ENCODE measurements around the gene BSG.
"Not testable (repeated sequence)": the region's sequence is repeated elsewhere in the genome, so short reads cannot be mapped to it uniquely, and the experiment has no call there.

The BSG gene

DNA sequence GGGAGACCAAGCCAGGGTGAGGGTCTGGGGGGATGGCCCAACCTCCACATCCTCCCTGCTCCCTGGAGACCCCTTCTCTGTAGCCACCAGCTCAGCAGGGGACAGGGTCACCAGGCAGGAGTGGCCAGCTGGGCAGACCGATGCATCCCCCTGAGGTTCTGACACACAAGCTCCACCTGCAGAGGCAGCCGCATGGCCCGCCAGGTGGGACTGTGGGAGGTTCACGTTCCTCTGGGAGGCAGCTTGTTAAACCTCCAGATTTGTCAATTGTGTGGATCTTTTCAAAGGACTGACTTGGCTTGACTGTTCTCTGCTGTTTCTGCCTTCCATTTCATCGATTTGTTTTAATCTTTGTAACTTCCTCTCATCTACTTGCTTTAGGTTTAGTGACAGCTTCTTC, 52.9 kb downstream of the BSG start:
- H3K27me3 ChIP-seq (ENCODE audit: insufficient read depth, low read depth, severe bottlenecking): no peaks in the 10 kb centered on the region
- no peak overlapping the region for H3K27ac ChIP-seq
- H3K36me3 ChIP-seq: peaks cover 57% of the 10 kb centered on the region
- DNase-seq: no peak
- TF ChIP-seq CTCF (IDR thresholded peaks at IDR 0.05; ENCODE audit: low read depth, low read length): no peak
- no peaks in the 10 kb centered on the region for H3K9me3 ChIP-seq (ENCODE audit: severe bottlenecking)
- H3K4me3 ChIP-seq (ENCODE audit: low read depth, low read length): no peak overlapping the region

GRCh38 chr19:626566-626965, 54.2 kb downstream of the BSG start:
- not testable (repeated sequence) for H3K9me3 ChIP-seq (ENCODE audit: severe bottlenecking); H3K27me3 ChIP-seq (ENCODE audit: insufficient read depth, low read depth, severe bottlenecking); H3K4me3 ChIP-seq (ENCODE audit: low read depth, low read length); DNase-seq; H3K27ac ChIP-seq
- H3K36me3 ChIP-seq: peaks cover 64% of the 10 kb centered on the region

DNA sequence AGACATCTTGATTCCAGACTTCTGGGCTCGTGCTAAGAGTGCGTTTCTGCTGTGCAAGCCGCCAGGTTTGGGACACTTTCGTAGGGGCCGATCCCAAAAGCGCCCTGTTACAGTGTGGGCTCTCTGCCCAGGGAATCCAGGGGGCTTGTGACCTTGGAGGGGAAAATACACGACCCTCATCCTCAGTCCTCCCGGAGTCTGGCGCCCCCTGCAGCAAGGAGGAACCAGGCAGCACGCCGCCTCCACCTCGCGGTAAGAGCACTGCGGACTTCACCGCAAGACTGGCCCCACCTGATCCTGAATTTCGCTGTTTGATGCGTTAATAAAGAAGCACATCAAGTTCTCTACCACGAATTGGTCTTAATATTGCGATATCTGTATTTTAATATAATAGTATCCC, 55.8 kb downstream of the BSG start:
- DNase-seq: peak; percentile 45
- H3K27ac ChIP-seq: no peak overlapping the region
- H3K36me3 ChIP-seq: peaks cover 52% of the 10 kb centered on the region
- H3K4me3 ChIP-seq (ENCODE audit: low read depth, low read length): no peak overlapping the region
- no peaks in the 10 kb centered on the region for H3K27me3 ChIP-seq (ENCODE audit: insufficient read depth, low read depth, severe bottlenecking)
- no peaks in the 10 kb centered on the region for H3K9me3 ChIP-seq (ENCODE audit: severe bottlenecking)
- peak; percentile 82 for TF ChIP-seq CTCF (IDR thresholded peaks at IDR 0.05; ENCODE audit: low read depth, low read length)

GRCh38 chr19:629515-629914, 57.1 kb downstream of the BSG start:
- peaks cover 43% of the 10 kb centered on the region for H3K36me3 ChIP-seq

GRCh38 chr19:629961-630714, 57.7 kb downstream of the BSG start:
- TF ChIP-seq CTCF (IDR thresholded peaks at IDR 0.05; ENCODE audit: low read depth, low read length): peak; percentile 15; the same call in 1 of the 2 replicates
- no peaks in the 10 kb centered on the region for H3K9me3 ChIP-seq (ENCODE audit: severe bottlenecking)
- H3K36me3 ChIP-seq: peaks cover 38% of the 10 kb centered on the region
- 0 out of 2 replicates have a peak overlapping the region, but pooled peaks have one; percentile 13 for H3K27ac ChIP-seq
- H3K27me3 ChIP-seq (ENCODE audit: insufficient read depth, low read depth, severe bottlenecking): no peaks in the 10 kb centered on the region
- DNase-seq: no peak
- H3K4me3 ChIP-seq (ENCODE audit: low read depth, low read length): no peak overlapping the region

More at GRCh38 chr19:629515-629914, 57.1 kb downstream of the BSG start:
- H3K27me3 ChIP-seq (ENCODE audit: insufficient read depth, low read depth, severe bottlenecking); H3K4me3 ChIP-seq (ENCODE audit: low read depth, low read length); H3K9me3 ChIP-seq (ENCODE audit: severe bottlenecking): not testable (repeated sequence)
- peak overlapping the region; percentile 65 for H3K27ac ChIP-seq
- peak; percentile 74 for DNase-seq

DNA sequence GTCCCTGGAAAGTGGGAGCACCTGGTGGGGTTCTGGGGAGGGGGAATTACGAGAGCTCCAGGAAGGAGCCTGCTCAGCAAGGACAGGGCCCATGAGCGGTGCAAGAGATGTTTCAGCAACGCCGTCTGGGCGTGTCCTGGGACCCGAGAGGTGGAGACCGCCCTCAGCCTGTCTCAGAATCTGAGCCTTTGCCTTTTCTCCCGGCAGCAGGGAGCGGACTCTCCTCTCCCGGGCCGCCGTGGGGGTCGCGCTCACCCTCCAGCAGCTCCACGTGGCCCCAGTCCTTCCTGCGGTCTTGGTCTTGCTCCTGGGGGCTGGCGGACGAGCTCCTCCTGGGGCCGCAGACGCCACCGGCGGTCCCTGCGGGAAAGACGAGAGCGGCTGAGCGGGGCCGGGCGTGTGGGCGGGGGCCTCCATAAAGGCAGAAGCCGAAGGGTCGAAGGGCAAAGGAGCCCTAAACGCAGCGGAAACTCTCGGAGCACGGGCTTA, 60.2 kb downstream of the BSG start:
- DNase-seq: peak; percentile 36

More for the DNA sequence above, 60.2 kb downstream of the BSG start:
- no peak for TF ChIP-seq CTCF (IDR thresholded peaks at IDR 0.05; ENCODE audit: low read depth, low read length)
- Histone ChIP-seq H3K36me3 (peaks cover 25% of the 10 kb centered on the region), H3K27ac (no peak overlapping the region; the same call in 1 of the 2 replicates), H3K27me3 (ENCODE audit: insufficient read depth, low read depth, severe bottlenecking) (no peaks in the 10 kb centered on the region), H3K9me3 (ENCODE audit: severe bottlenecking) (no peaks in the 10 kb centered on the region), H3K4me3 (ENCODE audit: low read depth, low read length) (peak overlapping the region; percentile 62)

Measured in WERI-Rb-1 (cell line).